ENCODE measurements around the gene EPHB4. TPM values are rescaled to one million over a fixed set of nuclear protein-coding genes. Genes with fewer than 3 reads are reported as not detected.

Gene EPHB4
- total RNA-seq, 1 experiment from 2014 or later: 135 TPM

DNA sequence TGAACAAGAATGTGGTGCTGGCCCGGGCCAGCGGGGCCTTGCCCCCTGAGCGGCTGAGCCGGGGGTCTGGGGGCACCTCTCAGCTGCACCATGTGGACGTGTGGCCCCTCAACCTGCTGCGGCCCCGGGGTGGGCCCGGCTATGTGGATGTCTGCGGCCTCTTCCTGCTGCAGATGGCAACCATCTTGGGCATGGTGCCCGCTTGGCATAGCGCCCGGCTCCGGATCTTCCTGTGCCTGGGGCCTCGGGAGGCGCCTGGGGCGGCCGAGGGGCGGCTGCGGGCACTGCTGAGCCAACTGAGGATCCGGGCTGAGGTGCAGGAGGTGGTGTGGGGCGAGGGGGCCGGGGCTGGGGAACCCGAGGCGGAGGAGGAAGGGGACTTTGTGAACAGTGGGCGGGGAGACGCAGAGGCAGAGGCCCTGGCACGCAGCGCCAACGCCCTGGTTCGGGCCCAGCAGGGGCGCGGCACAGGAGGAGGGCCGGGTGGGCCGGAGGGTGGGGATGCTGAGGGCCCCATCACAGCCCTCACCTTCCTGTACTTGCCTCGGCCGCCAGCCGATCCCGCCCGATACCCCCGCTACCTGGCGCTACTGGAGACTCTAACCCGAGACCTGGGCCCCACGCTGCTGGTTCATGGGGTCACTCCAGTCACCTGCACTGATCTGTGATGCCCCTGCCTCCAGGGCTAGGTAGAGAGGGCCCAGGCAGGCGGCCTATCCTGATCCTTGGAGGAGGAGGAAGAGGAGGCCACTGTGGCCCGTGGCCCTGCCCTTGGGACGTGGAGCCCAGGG is 38.8 kb upstream of the EPHB4 start:
- peaks cover 3% of the 10 kb centered on the region for H3K79me1 ChIP-seq (ENCODE audit: insufficient read depth, low read depth, low read length, poor library complexity, severe bottlenecking)
- no peak overlapping the region for H4K8ac ChIP-seq (replicated peaks; ENCODE audit: insufficient read length, low read depth, low read length)
- no peak overlapping the region for H3K14ac ChIP-seq (ENCODE audit: insufficient read depth, low read length)
- peak overlapping the region; percentile 63 for H3K18ac ChIP-seq (ENCODE audit: insufficient read length, low read depth, low read length)
- peaks cover 3% of the 10 kb centered on the region; the same call in 1 of the 2 replicates for H3K79me2 ChIP-seq (ENCODE audit: insufficient read depth, low read length)
- H2BK15ac ChIP-seq (ENCODE audit: low read depth, low read length): no peak overlapping the region
- no CpG with 5 or more reads among the region's 46 CpGs for WGBS (ENCODE audit: extremely low coverage, insufficient read length, low lambda C conversion rate)
- H3K4me3 Mint-ChIP-seq: peak overlapping the region; percentile 92 to 97; a peak in 3 of 5 replicates
- no peak for DNase-seq
- peak overlapping the region; percentile 46 for H2BK12ac ChIP-seq (ENCODE audit: insufficient read length, low read depth, low read length)
- H4K91ac ChIP-seq (ENCODE audit: insufficient read length, low read depth, low read length): no peak overlapping the region
- no peak overlapping the region for H4K5ac ChIP-seq (ENCODE audit: insufficient read length, low read depth, low read length)
- H3K23me2 ChIP-seq (ENCODE audit: insufficient read length, low read depth, low read length, poor library complexity, severe bottlenecking): peaks cover 10% of the 10 kb centered on the region
- no peak overlapping the region for H3T11ph ChIP-seq (ENCODE audit: low read length)
- peaks cover 12 to 15% of the 10 kb centered on the region in 2 experiments for H3K4me1 Mint-ChIP-seq
- TF ChIP-seq, protein P1, sequence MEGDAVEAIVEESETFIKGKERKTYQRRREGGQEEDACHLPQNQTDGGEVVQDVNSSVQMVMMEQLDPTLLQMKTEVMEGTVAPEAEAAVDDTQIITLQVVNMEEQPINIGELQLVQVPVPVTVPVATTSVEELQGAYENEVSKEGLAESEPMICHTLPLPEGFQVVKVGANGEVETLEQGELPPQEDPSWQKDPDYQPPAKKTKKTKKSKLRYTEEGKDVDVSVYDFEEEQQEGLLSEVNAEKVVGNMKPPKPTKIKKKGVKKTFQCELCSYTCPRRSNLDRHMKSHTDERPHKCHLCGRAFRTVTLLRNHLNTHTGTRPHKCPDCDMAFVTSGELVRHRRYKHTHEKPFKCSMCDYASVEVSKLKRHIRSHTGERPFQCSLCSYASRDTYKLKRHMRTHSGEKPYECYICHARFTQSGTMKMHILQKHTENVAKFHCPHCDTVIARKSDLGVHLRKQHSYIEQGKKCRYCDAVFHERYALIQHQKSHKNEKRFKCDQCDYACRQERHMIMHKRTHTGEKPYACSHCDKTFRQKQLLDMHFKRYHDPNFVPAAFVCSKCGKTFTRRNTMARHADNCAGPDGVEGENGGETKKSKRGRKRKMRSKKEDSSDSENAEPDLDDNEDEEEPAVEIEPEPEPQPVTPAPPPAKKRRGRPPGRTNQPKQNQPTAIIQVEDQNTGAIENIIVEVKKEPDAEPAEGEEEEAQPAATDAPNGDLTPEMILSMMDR (conservative IDR thresholded peaks at IDR 0.05): no peak
- H2BK120ac ChIP-seq (ENCODE audit: low read depth, low read length, poor library complexity, severe bottlenecking): no peak overlapping the region
- no peak overlapping the region for H2BK5ac ChIP-seq (ENCODE audit: insufficient read length, low read length)
- H3K27ac Mint-ChIP-seq: peak overlapping the region in 2 of 3 experiments; percentile 73 to 98; a peak in 2 of 7 replicates
- H3K36me3 Mint-ChIP-seq (ENCODE audit: insufficient read depth in 1 of 3, low read depth in 3 of 3): peaks cover 23 to 51% (median 35%) of the 10 kb centered on the region in 3 experiments; a peak in 6 of 7 replicates
- no peak overlapping the region for H3K9ac ChIP-seq (ENCODE audit: extremely low read depth, insufficient read length, low read length)
- no peak overlapping the region for H2BK20ac ChIP-seq (ENCODE audit: low read depth, low read length, poor library complexity, severe bottlenecking)
- H3K27me3 Mint-ChIP-seq (ENCODE audit: low read depth): no peaks in the 10 kb centered on the region
- H3K56ac ChIP-seq (ENCODE audit: insufficient read length, low read depth, low read length): no peak overlapping the region
- H3K27ac ChIP-seq (ENCODE audit: insufficient read length, low read depth, low read length): no peak overlapping the region
- no peaks in the 10 kb centered on the region for H3K27me3 ChIP-seq (ENCODE audit: insufficient read depth, low read length)
- no peak overlapping the region for H3K4ac ChIP-seq (ENCODE audit: low read depth, low read length)
- no peaks in the 10 kb centered on the region; the same call in 1 of the 2 replicates for H3K4me1 ChIP-seq (ENCODE audit: insufficient read depth, low read length)
- H2AFZ ChIP-seq (ENCODE audit: low read length): no peak overlapping the region
- H3K9me3 ChIP-seq (ENCODE audit: control insufficient read depth, low read depth, low read length): no peaks in the 10 kb centered on the region
- H3K4me2 ChIP-seq (ENCODE audit: insufficient read depth, insufficient read length, low read length): no peak overlapping the region
- no peaks in the 10 kb centered on the region for H4K20me1 ChIP-seq (ENCODE audit: control insufficient read depth, insufficient read depth, insufficient read length)
- H2AK5ac ChIP-seq (ENCODE audit: insufficient read length, low read length): no peak overlapping the region
- H3K9me3 Mint-ChIP-seq: no peaks in the 10 kb centered on the region
- H3K23ac ChIP-seq (ENCODE audit: insufficient read length, low read depth, low read length): no peak overlapping the region
